HepG2 (cell line): Measurements from ENCODE around the gene LITAF. TPM values are rescaled to one million over a fixed set of nuclear protein-coding genes. Genes with fewer than 3 reads are reported as not detected.

Experiments used
- ARID5B ChIP-seq: IDR thresholded peaks from 2 replicates; pipeline ENCODE4 v1.4.0; 2020; ENCODE audit warnings: mild to moderate bottlenecking, missing genetic modification reagents
- ATF5 ChIP-seq: sonication (generic); formaldehyde crosslinking; IDR thresholded peaks from 2 replicates; pipeline ENCODE4 v1.4.0; 2020; ENCODE audit warnings: mild to moderate bottlenecking, low read depth, missing genetic modification reagents
- CENPBD1 ChIP-seq: sonication (generic); formaldehyde crosslinking; IDR thresholded peaks from 2 replicates; pipeline ENCODE4 v1.8.0; 2022; ENCODE audit warnings: missing genetic modification reagents, low read depth, mild to moderate bottlenecking, borderline replicate concordance
- CSRNP1 ChIP-seq: sonication (generic); formaldehyde crosslinking; IDR thresholded peaks from 2 replicates; pipeline ENCODE4 v1.8.1; 2023; ENCODE audit warnings: mild to moderate bottlenecking, missing genetic modification reagents
- ELF1 ChIP-seq: sonication (generic); formaldehyde crosslinking; IDR thresholded peaks from 2 replicates; pipeline ENCODE4 v1.4.0; 2020; ENCODE audit warnings: missing genetic modification reagents
- GATAD2A ChIP-seq: IDR thresholded peaks from 2 replicates; pipeline ENCODE4 v1.6.1; 2016
- KLF11 ChIP-seq: IDR thresholded peaks from 2 replicates; pipeline ENCODE4 v1.6.1; 2016; ENCODE audit warnings: missing compliant biosample characterization
- KLF16 ChIP-seq, 2 experiments: sonication (generic) in 1 of 2; formaldehyde crosslinking in 1 of 2; IDR thresholded peaks; 2 replicates each; pipeline versions ENCODE4 v1.6.1 to v1.8.0; 2016 to 2023; ENCODE audit warnings: missing genetic modification reagents in 2 of 2, missing compliant biosample characterization in 1 of 2
- NCOA1 ChIP-seq: sonication (generic); formaldehyde crosslinking; IDR thresholded peaks from 2 replicates; pipeline ENCODE4 v1.9.0; 2021; ENCODE audit warnings: missing genetic modification reagents
- NFKB2 ChIP-seq: sonication (generic); formaldehyde crosslinking; IDR thresholded peaks from 2 replicates; pipeline ENCODE4 v1.4.0; 2020; ENCODE audit warnings: missing genetic modification reagents, borderline replicate concordance
- PHF21A ChIP-seq: sonication (generic); formaldehyde crosslinking; IDR thresholded peaks from 2 replicates; pipeline ENCODE4 v1.5.0; 2020; ENCODE audit warnings: mild to moderate bottlenecking, missing genetic modification reagents
- RORA ChIP-seq: sonication (generic); formaldehyde crosslinking; IDR thresholded peaks from 2 replicates; pipeline ENCODE4 v1.5.0; 2020; ENCODE audit warnings: mild to moderate bottlenecking, missing genetic modification reagents, moderate library complexity
- SCMH1 ChIP-seq: sonication (generic); formaldehyde crosslinking; IDR thresholded peaks from 2 replicates; pipeline ENCODE4 v1.9.0; 2021; ENCODE audit warnings: missing genetic modification reagents, mild to moderate bottlenecking, borderline replicate concordance
- SMARCC2 ChIP-seq: fragments of 450-650 bp; IDR thresholded peaks from 2 replicates; pipeline ENCODE4 v1.6.1; 2017; ENCODE audit warnings: antibody characterized with exemption, mild to moderate bottlenecking
- THAP11 ChIP-seq: IDR thresholded peaks from 2 replicates; pipeline ENCODE4 v1.6.1; 2016; ENCODE audit warnings: missing biosample characterization, missing genetic modification reagents
- THAP7 ChIP-seq: sonication (generic); formaldehyde crosslinking; IDR thresholded peaks from 2 replicates; pipeline ENCODE4 v1.8.1; 2023; ENCODE audit warnings: mild to moderate bottlenecking, missing genetic modification reagents
- TP53 ChIP-seq: sonication (generic); formaldehyde crosslinking; conservative IDR thresholded peaks from 2 replicates; pipeline ENCODE4 v1.4.0; 2020; ENCODE audit warnings: missing genetic modification reagents
- YEATS2 ChIP-seq: sonication (generic); formaldehyde crosslinking; IDR thresholded peaks from 2 replicates; pipeline ENCODE4 v1.4.0; 2020; ENCODE audit warnings: missing genetic modification reagents, borderline replicate concordance
- YEATS4 ChIP-seq: sonication (generic); formaldehyde crosslinking; IDR thresholded peaks from 2 replicates; pipeline ENCODE4 v1.4.0; 2020; ENCODE audit warnings: missing genetic modification reagents, borderline replicate concordance
- ZFP36 ChIP-seq: fragments of 150-350 bp; IDR thresholded peaks from 2 replicates; pipeline ENCODE4 v1.6.1; 2018; ENCODE audit warnings: borderline replicate concordance, low read length, low read depth; ENCODE audit not compliant: partially characterized antibody
- ZMYM3 ChIP-seq: sonication (generic); formaldehyde crosslinking; IDR thresholded peaks from 2 replicates; pipeline ENCODE4 v1.5.1; 2020; ENCODE audit warnings: mild to moderate bottlenecking, missing genetic modification reagents
- ZMYM4 ChIP-seq: sonication (generic); formaldehyde crosslinking; IDR thresholded peaks from 2 replicates; pipeline ENCODE4 v1.8.1; 2023; ENCODE audit warnings: mild to moderate bottlenecking, missing genetic modification reagents
- ZNF629 ChIP-seq: sonication (generic); formaldehyde crosslinking; conservative IDR thresholded peaks from 2 replicates; pipeline ENCODE4 v1.5.0; 2020; ENCODE audit warnings: missing genetic modification reagents
- ZNF780A ChIP-seq: sonication (generic); formaldehyde crosslinking; IDR thresholded peaks from 2 replicates; pipeline ENCODE4 v1.8.0; 2022; ENCODE audit warnings: mild to moderate bottlenecking, missing genetic modification reagents, moderate library complexity
- ZNF83 ChIP-seq: sonication (generic); formaldehyde crosslinking; IDR thresholded peaks from 2 replicates; pipeline ENCODE4 v1.4.0; 2020; ENCODE audit warnings: missing genetic modification reagents, mild to moderate bottlenecking, borderline replicate concordance
- polyA plus RNA-seq, 8 experiments: library from polyadenylated mRNA; depleted of rRNA in 3 of 8; stranded (reverse) in 7 of 8; unstranded in 1 of 8; fragments of >200 nt; fragmentation: Illumina TruSeq in 4 of 8; extraction: Trizol in 4 of 8; gene quantifications; 2 replicates each; pipeline versions ENCODE4 v1.2.1 to v1.2.3, GENCODE V29; 2011 to 2016; ENCODE audit warnings: low read depth in 4 of 8, missing spikeins in 1 of 8, mixed read lengths in 1 of 8; ENCODE audit not compliant: insufficient read depth in 1 of 8
- total RNA-seq, 5 experiments: library from RNA; depleted of rRNA; stranded (reverse); fragments of >200 nt; fragmentation: Illumina TruSeq; extraction: Trizol; gene quantifications; 2 replicates each; pipeline ENCODE4 v1.2.3, GENCODE V29; 2016; ENCODE audit warnings: low read depth in 1 of 5

Gene LITAF
- total and polyA plus RNA-seq, 2 of the 13 experiments (the other 11 are each of a cell fraction or from before 2014, with no cell fraction given) = 80.1 to 141 TPM

GRCh38 chr16:11632455-11632939, 45.8 kb upstream of the LITAF start (continued):
- peak; percentile 57; the same call in 1 of the 2 replicates for TF ChIP-seq ARID5B (CRISPR knock-in tag)
- no peak for TF ChIP-seq CENPBD1 (CRISPR knock-in tag)
- TF ChIP-seq NCOA1 (CRISPR knock-in tag) = 0 out of 2 replicates have a peak, but pooled peaks have one; percentile 86
- peak; percentile 53; the same call in 1 of the 2 replicates for TF ChIP-seq YEATS4 (CRISPR knock-in tag)
- TF ChIP-seq SCMH1 (CRISPR knock-in tag) = no peak
- no peak for TF ChIP-seq ATF5 (CRISPR knock-in tag)
- TF ChIP-seq CSRNP1 (CRISPR knock-in tag) = no peak
- no peak for TF ChIP-seq PHF21A (CRISPR knock-in tag)
- no peak; the same call in 1 of the 2 replicates for TF ChIP-seq ZNF629 (CRISPR knock-in tag)
- peak; percentile 45; the same call in 1 of the 2 replicates for TF ChIP-seq ZMYM4 (CRISPR knock-in tag)
- TF ChIP-seq SMARCC2 = no peak
- no peak for TF ChIP-seq TP53 (CRISPR knock-in tag)
- no peak for TF ChIP-seq ZFP36
- no peak for TF ChIP-seq YEATS2 (CRISPR knock-in tag)
- no peak for TF ChIP-seq ZNF780A (CRISPR knock-in tag)
- TF ChIP-seq THAP11 (CRISPR knock-in tag) = peak; percentile 20; the same call in 1 of the 2 replicates
- no peak; the same call in 1 of the 2 replicates for TF ChIP-seq ZMYM3 (CRISPR knock-in tag)
- peak; percentile 29; the same call in 1 of the 2 replicates for TF ChIP-seq NFKB2 (CRISPR knock-in tag)
- no peak for TF ChIP-seq RORA
- no peak for TF ChIP-seq KLF11
- TF ChIP-seq ELF1 (CRISPR knock-in tag) = peak; percentile 38
- TF ChIP-seq THAP7 (CRISPR knock-in tag) = no peak; the same call in 1 of the 2 replicates
- no peak for TF ChIP-seq ZNF83
- TF ChIP-seq GATAD2A (CRISPR knock-in tag) = peak; percentile 59
- TF ChIP-seq KLF16 (CRISPR knock-in tag; IDR thresholded peaks at IDR 0.05) = no peak
